ENCODE data around the gene ANKS6.
"Not testable (repeated sequence)": the region's sequence is repeated elsewhere in the genome, so short reads cannot be mapped to it uniquely, and the experiment has no call there.

The ANKS6 gene

DNA sequence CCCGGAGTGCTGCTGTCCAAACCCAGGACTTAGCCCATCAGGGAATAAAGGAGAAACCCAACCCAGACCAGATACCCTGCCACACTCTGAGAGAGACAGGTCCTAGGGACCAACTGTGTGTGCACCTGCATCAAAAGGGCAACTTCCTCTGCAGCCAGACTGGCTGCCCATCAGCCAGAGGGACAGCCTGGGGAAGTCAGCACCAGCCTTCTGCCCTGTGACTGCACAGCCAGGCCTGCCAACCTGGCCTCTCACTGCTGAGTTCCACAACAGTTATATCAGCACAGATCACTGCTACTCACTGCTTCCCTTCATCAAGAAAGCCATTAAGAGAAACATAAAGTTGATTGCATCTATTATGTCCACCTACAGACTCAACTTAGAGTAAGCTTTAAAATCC, 105.7 kb downstream of the ANKS6 start:
- no peak overlapping the region for H3K4me3 ChIP-seq (ENCODE audit: low read depth, low read length)
- TF ChIP-seq, protein P1, sequence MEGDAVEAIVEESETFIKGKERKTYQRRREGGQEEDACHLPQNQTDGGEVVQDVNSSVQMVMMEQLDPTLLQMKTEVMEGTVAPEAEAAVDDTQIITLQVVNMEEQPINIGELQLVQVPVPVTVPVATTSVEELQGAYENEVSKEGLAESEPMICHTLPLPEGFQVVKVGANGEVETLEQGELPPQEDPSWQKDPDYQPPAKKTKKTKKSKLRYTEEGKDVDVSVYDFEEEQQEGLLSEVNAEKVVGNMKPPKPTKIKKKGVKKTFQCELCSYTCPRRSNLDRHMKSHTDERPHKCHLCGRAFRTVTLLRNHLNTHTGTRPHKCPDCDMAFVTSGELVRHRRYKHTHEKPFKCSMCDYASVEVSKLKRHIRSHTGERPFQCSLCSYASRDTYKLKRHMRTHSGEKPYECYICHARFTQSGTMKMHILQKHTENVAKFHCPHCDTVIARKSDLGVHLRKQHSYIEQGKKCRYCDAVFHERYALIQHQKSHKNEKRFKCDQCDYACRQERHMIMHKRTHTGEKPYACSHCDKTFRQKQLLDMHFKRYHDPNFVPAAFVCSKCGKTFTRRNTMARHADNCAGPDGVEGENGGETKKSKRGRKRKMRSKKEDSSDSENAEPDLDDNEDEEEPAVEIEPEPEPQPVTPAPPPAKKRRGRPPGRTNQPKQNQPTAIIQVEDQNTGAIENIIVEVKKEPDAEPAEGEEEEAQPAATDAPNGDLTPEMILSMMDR (IDR thresholded peaks at IDR 0.05; ENCODE audit: low read depth, low read length): no peak

DNA sequence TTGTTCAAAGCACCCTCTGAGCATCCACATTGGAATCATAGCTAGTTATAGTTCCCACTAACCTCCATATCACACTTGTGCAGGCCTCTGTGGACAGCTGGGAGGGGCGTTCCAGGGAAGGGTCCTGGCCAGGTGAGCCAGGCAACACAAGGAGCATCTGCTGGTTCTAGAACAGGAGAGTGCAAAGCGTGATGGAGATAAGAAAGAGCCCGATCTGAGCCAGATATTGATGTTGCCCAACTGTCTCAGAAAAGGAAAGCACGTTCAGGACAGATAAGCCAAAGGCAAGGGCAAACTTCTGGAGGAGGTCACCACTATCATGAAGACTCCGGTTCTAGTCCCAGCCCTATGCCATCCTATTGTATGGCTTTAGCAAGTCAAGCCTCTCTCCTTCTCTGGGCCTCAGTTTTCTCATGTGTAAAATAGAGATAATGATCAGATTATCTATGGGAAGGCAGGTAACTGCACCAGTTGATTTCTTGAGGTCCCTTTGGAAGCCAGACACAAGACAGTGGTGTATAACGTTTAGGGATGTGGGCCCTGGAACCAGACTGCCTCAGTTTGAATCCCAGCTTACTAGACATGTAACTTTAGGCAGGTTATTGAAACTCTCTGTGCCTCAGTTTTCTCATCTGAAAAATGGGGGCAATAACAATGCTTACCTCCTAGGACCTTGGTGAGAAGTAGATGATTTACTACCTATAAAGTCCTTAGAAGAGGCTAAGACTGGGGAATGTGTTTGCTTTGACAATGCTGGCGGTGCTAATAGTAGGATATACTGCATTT, 107.5 kb downstream of the ANKS6 start:
- H3K4me3 ChIP-seq (ENCODE audit: low read depth, low read length): no peak overlapping the region
- TF ChIP-seq, protein P1 (IDR thresholded peaks at IDR 0.05; ENCODE audit: low read depth, low read length): no peak

DNA sequence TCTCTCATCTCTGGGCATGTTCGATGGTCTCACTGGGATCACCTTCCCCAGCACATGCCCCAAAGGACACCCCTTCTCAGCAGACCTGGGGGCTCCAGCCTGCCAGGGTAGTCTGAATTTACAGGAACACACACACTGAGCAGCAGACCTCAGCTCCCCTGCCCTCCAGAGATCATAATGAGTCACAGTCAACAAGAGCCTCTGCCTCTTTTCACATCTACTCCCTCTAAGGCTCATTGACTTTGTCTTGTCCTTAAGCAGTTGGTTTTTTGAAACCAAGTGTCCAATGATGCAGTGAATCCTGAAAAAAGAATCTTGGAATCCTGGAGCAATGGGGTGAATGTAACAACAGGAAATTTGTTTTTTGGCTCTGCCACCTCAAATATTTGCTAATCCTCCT, 108.4 kb downstream of the ANKS6 start:
- no peak overlapping the region for H3K4me3 ChIP-seq (ENCODE audit: low read depth, low read length)
- TF ChIP-seq, protein P1 (IDR thresholded peaks at IDR 0.05; ENCODE audit: low read depth, low read length): no peak

DNA sequence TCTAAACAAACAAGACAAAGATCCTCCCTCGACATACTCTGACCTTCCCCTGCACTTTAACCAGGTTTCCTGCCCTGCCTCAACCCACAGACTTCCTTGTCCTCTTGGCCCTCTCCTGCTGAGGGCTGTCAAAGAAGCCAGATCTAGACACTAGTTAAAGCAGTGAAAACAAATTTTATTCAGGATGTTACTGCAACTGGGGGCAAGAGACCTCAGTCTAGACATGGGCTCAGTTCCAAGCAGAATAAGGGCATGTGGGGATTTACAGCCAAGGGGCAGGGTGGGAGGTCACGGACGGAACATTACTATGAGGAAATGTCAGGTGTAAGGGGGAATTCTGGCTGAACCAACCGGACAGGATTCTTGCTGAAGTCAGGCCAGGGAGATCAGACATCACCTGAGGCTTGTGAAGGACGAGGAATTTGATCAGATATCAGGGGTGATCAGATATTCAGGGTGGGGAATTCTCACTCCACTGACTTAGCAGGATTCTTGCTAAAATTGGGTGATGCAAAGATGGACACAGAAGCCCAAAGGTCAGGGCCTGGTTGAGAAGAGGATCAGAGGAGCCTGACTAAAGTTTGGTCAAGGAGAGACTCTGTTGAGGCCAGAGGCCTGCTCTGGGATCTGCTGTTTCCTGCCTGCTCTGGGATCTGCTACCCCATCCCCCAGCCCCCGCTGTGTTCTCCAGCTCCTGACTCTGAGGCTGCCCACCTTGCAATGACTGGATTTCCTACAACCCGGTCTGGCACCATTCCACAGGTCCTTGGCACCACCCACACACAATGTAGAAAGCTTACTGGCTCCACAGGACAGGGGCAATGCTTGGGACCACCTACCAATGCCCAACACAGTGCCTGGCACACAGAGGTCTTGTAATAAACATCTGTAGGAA, 109.1 kb downstream of the ANKS6 start:
- H3K4me3 ChIP-seq (ENCODE audit: low read depth, low read length): no peak overlapping the region
- TF ChIP-seq, protein P1 (IDR thresholded peaks at IDR 0.05; ENCODE audit: low read depth, low read length): no peak

DNA sequence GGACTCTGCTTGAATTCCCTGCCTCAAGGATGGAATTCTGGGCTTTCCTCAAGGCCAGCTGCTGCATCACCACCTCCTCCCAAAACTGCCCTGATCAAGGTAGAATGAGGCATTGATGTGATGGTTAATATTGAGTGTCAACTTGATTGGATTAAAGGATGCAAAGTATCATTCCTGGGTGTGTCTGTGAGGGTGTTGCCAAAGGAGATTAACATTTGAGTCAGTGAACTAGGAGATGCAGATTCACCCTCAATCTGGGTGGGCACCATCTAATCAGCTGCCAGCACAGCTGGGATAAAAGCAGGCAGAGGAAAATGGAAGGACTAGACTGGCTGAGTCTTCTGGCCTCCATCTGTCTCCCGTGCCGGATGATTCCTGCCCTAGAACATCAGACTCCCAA, 111.5 kb downstream of the ANKS6 start:
- H3K4me3 ChIP-seq (ENCODE audit: low read depth, low read length): not testable (repeated sequence)
